ENCODE data around the gene SERF2.

The SERF2 gene

DNA sequence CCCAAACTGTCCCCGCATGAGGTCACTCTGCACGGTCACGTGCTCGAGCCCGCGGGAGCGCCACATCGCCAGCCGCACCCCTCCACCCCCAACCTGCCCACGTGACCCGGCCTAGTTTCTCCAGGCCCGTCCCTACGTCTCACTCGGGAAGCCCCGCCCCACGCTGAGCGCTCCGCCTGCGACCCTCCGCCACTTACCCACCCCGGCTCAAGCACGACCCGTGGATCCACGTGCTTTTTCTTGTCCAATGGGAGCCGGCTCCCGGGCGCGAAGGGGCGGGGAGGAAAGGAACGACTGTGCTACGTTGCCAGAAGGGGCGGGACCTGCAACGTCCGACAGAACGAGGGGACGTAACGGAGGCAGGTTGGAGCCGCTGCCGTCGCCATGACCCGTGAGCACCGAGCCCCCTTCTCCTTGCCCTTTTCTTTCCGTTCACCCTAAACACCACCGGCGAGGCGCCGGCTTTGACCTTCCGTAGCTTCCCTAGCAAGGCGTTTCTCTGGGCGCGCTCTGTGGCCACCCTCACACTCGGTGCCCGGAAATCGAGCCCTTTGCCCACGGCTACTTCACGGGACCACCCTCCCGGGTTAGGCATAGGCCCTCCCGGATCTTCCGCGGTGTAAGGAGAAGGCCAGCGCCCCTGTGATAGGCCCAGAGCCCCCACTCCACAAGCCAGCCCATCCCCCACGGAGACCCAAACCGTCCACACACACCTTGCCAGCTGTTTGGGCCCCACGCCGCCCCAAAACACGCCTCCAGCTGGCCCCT lies at the start of gene SERF2:
TSS of gene SERF2 (plus strand) at position 328 of the 768 bp plus-strand sequence. CDS start at position 385, 57 bp downstream.
- DNase-seq: peak; percentile 99 to 100

DNA sequence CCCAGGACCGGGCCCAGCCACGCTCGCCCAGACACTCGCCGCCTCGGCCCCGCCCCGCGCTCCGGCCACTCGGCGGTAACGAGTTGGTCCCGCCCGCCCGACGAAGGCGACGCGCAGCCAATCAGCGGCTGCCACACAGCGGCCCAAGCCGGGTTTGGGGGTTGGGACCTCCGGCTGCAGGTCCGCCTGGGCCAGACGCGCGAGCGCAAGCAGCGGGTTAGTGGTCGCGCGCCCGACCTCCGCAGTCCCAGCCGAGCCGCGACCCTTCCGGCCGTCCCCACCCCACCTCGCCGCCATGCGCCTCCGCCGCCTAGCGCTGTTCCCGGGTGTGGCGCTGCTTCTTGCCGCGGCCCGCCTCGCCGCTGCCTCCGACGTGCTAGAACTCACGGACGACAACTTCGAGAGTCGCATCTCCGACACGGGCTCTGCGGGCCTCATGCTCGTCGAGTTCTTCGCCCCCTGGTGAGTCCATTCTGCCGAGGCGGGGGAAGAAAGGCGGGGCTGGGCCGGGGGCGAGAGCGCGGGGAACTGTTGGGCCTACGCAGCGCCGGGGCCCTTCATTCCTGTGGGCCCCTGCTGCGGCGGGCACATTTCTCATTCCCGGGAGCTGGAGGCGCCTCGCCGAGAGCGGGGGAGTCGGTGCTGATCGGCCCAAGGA lies 45.7 kb upstream of the SERF2 start, which contains the start of gene PDIA3:
TSS of gene PDIA3 (plus strand) at position 194 of the 658 bp plus-strand sequence. CDS start at position 296, 102 bp downstream.
- DNase-seq: peak; percentile 70 to 91

GRCh38 chr15:43746903-43747309 lies 45.2 kb upstream of the SERF2 start:
- DNase-seq: peak; percentile 11 to 59

DNA sequence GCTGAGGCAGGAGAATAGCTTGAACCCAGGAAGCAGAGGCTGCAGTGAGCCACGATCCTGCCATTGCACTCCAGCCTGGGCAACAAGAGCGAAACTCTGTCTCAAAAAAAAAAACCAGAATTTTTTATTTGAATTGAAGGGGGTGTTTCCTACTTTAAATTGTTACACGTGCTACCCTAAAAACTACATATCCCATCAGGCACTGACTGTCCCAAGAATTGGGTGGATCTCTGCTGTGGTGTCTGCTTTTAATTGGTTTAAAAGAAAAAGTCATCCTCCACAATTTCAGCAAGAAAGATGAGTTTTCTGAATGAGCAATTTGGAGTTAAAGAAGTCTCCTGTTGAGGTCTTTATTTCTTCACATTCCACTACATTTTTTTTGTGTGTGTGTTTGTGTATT lies 43.7 kb upstream of the SERF2 start:
- DNase-seq: no peak

GRCh38 chr15:43749690-43750345 lies 42.3 kb upstream of the SERF2 start:
- DNase-seq: no peak

- no peak for DNase-seq
These were observed 40.2 kb upstream of the SERF2 start for GRCh38 chr15:43751885-43752284.

DNA sequence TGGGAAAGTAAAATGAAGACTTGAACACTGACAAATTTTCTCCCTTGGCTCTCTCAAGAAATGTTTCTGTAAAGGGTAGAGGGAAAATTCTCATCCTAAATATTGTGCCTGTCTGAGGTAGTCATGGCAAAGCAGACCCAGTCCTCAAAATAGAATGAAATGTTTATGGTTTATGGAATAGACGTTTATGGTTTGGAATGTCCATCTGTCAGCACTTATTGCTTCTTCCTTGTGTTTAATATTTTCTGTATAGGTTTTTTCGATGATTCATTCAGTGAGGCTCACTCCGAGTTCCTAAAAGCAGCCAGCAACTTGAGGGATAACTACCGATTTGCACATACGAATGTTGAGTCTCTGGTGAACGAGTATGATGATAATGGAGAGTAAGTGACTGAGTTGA lies 29.3 kb upstream of the SERF2 start:
- DNase-seq: no peak

DNA sequence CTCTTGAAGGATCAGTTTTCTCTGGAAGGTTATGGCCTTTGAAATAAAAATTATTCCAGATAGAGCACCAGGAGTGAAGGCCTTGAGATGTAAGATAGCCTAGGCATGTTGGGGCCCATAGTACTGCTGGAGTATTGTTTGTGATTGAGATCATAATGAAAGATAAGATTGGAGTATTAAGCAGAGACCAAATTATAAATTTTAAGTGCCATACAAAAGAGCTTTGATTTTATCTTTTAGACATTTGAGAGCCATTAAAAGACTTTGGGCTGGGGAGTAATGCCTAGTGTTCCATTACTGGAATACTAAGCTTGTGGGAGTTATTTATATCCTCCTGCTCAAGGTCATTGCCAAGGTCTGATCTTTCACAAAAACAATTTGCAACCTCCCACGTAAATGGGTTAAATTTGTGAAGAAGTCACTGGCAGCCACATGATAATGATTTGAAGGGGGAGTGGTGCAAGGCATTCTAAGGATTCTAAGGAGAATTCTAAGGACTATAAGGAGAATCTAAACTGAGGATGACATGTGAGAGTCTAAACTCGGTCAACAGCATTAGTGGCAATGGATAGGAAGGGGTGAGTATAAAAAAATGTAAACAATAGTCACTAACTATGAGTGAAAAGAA lies 28.2 kb upstream of the SERF2 start:
- DNase-seq: no peak

GRCh38 chr15:43769584-43770228 lies 22.4 kb upstream of the SERF2 start:
- DNase-seq: peak; percentile 10 to 52

GRCh38 chr15:43771816-43772215 lies 20.3 kb upstream of the SERF2 start:
- DNase-seq: no peak

DNA sequence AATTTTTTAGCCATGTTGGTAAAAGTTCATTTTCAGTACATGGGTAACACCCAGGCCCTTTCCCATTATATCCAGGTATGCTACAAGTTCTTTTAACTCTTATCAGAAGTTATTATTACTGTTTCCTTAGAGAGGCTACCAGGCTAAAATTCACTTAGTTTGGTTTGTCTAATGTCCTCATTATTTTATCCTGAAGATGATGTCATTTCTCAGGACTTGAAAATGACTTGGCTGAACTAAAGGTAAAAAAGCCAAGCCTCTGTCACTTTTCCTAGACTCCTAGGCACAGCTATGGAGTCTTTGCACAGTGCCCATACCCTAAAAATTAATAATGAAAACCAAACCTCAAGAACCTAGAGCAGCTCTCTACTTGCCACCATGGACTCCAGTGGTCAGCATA lies 19.5 kb upstream of the SERF2 start:
- no peak for DNase-seq

DNA sequence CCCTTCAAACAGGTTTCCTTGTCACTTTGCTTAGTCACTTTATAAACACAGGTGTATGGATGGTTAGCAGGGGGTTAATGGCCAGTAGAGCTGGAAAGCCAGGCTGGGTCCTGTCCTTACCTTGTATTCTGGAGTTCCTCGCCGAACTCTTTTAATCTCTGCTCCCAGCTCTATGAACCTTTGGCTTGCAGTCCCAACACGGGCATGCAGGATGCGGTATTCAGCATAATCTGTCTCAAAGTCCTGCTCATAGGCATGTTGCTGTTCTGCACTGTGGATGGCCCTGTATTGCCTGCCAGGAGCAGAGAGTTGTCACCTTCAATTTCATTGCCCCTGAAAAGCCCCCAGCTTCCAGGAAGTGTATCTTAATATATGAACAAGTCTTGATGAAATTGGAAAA lies 18.1 kb upstream of the SERF2 start:
- DNase-seq: no peak

- DNase-seq: peak; percentile 86 to 92
These were observed 16.6 kb upstream of the SERF2 start for GRCh38 chr15:43775411-43775965.

GRCh38 chr15:43776101-43776717 lies 15.9 kb upstream of the SERF2 start:
- peak; percentile 44 to 64 for DNase-seq

- DNase-seq: peak; percentile 80 to 81
These were observed 15.3 kb upstream of the SERF2 start, which contains the start of gene ELL3 for GRCh38 chr15:43776718-43777266. Gene ELL3 (minus strand): TSS chr15:43776966. CDS start chr15:43776901, 65 bp downstream.

GRCh38 chr15:43777267-43777914 lies 14.7 kb upstream of the SERF2 start:
- DNase-seq: peak; percentile 80 to 87

GRCh38 chr15:43779016-43779415 lies 13.1 kb upstream of the SERF2 start:
- no peak for DNase-seq

DNA sequence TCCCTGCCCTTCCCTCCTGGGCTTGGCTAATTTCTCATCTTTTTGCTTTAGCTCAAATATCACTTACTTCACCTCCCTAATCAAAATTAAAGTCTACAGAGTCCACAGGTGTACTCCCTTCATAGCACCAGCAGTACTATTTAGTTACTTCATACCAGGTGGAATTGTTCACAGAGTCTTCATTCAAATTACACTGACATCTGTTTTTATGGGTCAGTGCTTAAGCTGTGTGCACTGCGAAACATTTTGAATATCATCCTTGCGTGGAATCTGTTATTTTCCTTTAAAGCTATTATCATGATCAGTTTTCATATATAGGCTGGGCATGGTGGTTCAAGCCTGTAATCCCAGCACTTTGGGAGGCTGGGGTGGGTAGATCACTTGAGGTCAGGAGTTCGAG lies 2.7 kb upstream of the SERF2 start:
- DNase-seq: no peak

DNA sequence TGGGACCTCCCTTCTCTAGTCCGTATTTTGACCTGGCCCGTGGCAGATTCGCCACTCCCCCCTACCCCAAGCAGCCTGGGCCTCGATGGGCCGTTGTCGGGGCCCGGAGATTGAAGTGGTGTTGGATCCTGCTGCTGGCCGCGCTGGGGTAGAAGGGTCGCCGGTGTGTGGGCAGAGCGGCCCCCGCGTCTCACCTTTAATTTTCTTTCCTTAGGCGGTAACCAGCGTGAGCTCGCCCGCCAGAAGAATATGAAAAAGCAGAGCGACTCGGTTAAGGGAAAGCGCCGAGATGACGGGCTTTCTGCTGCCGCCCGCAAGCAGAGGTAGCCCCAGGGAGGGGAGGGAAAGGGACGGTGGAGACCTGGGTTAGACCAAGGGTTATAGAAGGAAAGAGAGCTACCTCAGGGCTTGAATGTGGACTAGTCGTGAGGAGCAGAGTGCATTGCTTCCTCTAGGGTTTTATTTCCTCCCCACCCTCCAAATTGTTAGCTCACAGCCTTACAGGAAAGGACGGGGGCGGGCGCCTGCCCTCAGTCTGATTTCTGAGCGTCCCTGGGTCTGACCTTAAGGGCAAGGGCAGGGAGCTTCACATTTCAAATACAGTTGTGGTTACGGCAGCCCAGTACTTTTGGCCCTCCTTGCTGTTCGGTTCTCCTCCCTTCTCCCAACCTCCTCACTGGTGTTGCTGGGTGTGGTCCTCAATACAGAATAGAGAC lies 799 bp downstream of the SERF2 start:
- no peak for DNase-seq

DNA sequence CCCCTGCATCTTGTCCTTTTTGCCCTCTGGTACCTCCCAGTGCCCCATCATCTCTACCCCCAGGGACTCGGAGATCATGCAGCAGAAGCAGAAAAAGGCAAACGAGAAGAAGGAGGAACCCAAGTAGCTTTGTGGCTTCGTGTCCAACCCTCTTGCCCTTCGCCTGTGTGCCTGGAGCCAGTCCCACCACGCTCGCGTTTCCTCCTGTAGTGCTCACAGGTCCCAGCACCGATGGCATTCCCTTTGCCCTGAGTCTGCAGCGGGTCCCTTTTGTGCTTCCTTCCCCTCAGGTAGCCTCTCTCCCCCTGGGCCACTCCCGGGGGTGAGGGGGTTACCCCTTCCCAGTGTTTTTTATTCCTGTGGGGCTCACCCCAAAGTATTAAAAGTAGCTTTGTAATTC lies 1.5 kb downstream of the SERF2 start:
- no peak for DNase-seq
